Measurements from ENCODE around the gene ARHGEF7.

The ARHGEF7 gene

DNA sequence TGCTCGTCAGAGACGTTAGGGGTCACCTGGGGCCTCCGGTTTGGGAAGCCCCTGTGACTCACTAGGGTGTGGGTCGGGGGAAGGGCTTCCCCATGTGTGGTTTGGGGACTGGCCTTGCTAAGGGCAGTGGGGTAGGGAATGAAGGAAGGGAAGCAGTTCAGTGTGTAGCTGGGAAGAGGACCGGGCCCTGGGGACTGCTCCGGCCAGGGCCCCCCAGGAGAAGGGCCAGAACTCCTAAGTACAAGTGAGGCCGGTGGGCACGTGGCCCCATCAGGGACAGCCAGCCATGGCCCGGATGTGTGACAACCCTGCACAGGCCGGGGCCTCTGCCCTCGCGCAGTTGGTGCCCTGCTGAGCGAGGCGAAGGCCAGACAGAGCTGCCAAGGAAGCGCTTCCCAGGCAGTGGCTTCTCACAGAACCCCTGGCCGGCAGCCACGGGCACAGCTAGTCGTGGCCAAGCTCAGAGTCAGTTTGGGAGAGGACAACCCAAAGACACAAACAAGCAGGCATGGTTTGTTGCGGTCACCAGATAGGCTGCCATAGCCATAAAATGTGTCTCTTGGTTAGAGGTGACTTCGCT, 231.1 kb downstream of the ARHGEF7 start:
- no peak overlapping the region for H3K4me3 ChIP-seq (replicated peaks in 1 of 2; ENCODE audit: low read depth in 2 of 2, low read length in 2 of 2)
- TF ChIP-seq, protein P1, sequence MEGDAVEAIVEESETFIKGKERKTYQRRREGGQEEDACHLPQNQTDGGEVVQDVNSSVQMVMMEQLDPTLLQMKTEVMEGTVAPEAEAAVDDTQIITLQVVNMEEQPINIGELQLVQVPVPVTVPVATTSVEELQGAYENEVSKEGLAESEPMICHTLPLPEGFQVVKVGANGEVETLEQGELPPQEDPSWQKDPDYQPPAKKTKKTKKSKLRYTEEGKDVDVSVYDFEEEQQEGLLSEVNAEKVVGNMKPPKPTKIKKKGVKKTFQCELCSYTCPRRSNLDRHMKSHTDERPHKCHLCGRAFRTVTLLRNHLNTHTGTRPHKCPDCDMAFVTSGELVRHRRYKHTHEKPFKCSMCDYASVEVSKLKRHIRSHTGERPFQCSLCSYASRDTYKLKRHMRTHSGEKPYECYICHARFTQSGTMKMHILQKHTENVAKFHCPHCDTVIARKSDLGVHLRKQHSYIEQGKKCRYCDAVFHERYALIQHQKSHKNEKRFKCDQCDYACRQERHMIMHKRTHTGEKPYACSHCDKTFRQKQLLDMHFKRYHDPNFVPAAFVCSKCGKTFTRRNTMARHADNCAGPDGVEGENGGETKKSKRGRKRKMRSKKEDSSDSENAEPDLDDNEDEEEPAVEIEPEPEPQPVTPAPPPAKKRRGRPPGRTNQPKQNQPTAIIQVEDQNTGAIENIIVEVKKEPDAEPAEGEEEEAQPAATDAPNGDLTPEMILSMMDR (IDR thresholded peaks at IDR 0.05; ENCODE audit: low read depth, low read length): no peak
- DNase-seq (ENCODE audit: low read depth in 2 of 2): no peak

DNA sequence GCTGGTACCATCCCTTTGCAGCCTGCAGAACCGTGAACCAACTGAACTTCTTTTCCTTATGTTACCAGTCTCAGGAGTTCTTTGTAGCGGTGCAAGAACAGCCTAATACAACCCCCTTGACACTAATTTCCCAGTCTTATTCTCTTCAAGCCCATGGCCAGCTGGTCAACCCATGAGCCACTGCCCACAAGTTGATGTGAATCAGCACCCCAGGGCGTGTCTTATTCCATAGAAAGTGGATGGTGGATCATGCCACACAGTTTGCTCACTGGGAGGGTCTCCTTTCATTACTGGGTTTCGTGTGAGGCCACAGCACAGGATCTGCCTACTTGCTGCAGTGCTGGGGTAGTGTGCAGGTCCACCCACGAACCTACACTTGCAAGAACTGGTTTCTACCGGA, 232.3 kb downstream of the ARHGEF7 start:
- DNase-seq (ENCODE audit: low read depth in 2 of 2): no peak
- no peak overlapping the region for H3K4me3 ChIP-seq (replicated peaks in 1 of 2; ENCODE audit: low read depth in 2 of 2, low read length in 2 of 2)
- TF ChIP-seq, protein P1 (IDR thresholded peaks at IDR 0.05; ENCODE audit: low read depth, low read length): no peak

DNA sequence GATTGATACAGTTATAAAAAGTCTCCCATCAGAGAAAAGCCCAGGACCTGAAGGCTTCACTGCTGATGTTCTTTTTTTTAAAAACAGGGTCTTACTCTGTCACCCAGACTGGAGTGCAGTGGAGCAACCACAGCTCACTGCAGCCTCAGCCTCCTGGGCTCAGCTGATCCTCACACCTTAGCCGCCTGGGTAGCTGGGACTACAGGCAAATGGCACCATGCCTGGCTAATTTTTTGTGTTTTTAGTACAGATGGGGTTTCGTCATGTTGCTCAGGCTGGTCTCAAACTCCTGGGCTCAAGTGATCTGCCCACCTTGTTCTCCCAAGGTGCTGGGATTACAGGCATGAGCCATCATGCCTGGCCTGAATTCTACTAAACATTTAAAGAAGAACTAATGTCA, 238.4 kb downstream of the ARHGEF7 start:
- DNase-seq (ENCODE audit: low read depth in 2 of 2): no peak
- TF ChIP-seq, protein P1 (IDR thresholded peaks at IDR 0.05; ENCODE audit: low read depth, low read length): no peak
- no peak overlapping the region for H3K4me3 ChIP-seq (replicated peaks in 1 of 2; ENCODE audit: low read depth in 2 of 2, low read length in 2 of 2)

DNA sequence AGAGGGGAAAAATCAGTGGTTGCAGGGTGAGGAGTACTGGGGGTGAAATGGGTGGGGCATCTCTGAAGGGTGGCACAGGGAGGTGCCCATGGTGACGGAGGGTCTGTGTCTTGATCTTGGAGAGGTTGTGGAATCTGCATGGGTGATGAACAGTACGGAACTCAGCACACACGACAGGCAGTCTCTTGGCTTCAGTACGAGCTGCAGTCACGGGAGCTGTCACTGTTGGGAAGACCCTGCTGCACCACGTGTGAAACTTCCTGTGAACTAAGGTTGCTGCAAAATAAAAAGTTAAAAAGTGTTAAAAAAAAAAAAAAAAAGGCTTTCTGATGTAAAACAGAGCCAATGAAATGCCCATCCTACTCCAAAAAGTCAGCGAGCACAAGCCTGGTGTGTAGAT, 239.7 kb downstream of the ARHGEF7 start:
- no peak for DNase-seq (ENCODE audit: low read depth in 2 of 2)
- TF ChIP-seq, protein P1 (IDR thresholded peaks at IDR 0.05; ENCODE audit: low read depth, low read length): no peak
- H3K4me3 ChIP-seq (replicated peaks in 1 of 2; ENCODE audit: low read depth in 2 of 2, low read length in 2 of 2): no peak overlapping the region
